HK-2 (cell line): ENCODE results near the gene KCNC3.
A peak's percentile ranks its signal among the peaks of the same experiment; 100 is the strongest.
"Not testable (repeated sequence)": the region's sequence is repeated elsewhere in the genome, so short reads cannot be mapped to it uniquely, and the experiment has no call there.

Experiments used
- DNase-seq: peaks from one replicate; pipeline ENCODE4 v3.0.0-alpha.2; 2018; ENCODE audit not compliant: unreplicated experiment

Gene KCNC3

GRCh38 chr19:50353487-50353880, 24.3 kb upstream of the KCNC3 start:
- not testable (repeated sequence) for DNase-seq

GRCh38 chr19:50352242-50352641, 23.1 kb upstream of the KCNC3 start:
- no peak for DNase-seq

- no peak for DNase-seq
Measured at GRCh38 chr19:50349277-50350057, 20.3 kb upstream of the KCNC3 start.

- not testable (repeated sequence) for DNase-seq
Measured at GRCh38 chr19:50347089-50347581, 18.0 kb upstream of the KCNC3 start.

- no peak for DNase-seq
Measured at GRCh38 chr19:50344661-50345318, 15.6 kb upstream of the KCNC3 start.

GRCh38 chr19:50341091-50341564, 12.0 kb upstream of the KCNC3 start:
- DNase-seq: no peak

- no peak for DNase-seq
Measured at GRCh38 chr19:50340331-50340730, 11.2 kb upstream of the KCNC3 start.

GRCh38 chr19:50337031-50337430, 7.9 kb upstream of the KCNC3 start:
- not testable (repeated sequence) for DNase-seq

GRCh38 chr19:50334741-50335421, 5.7 kb upstream of the KCNC3 start:
- DNase-seq: no peak

- DNase-seq: peak; percentile 85
Measured at GRCh38 chr19:50333737-50334617, 4.8 kb upstream of the KCNC3 start.

- DNase-seq: peak; percentile 94
Measured at GRCh38 chr19:50333235-50333736, 4.1 kb upstream of the KCNC3 start.

GRCh38 chr19:50332244-50333038, 3.3 kb upstream of the KCNC3 start:
- DNase-seq: peak; percentile 25

- DNase-seq: no peak
Measured at GRCh38 chr19:50331994-50332243, 2.7 kb upstream of the KCNC3 start.

- DNase-seq: no peak
Measured at GRCh38 chr19:50331221-50331993, 2.2 kb upstream of the KCNC3 start.

- DNase-seq: peak; percentile 89
Measured at GRCh38 chr19:50330365-50331078, 1.3 kb upstream of the KCNC3 start.

GRCh38 chr19:50329926-50330294, 733 bp upstream of the KCNC3 start:
- not testable (repeated sequence) for DNase-seq

GRCh38 chr19:50328873-50329145, 368 bp downstream of the KCNC3 start:
- no peak for DNase-seq

- DNase-seq: peak; percentile 55
Measured at GRCh38 chr19:50328224-50328872, 829 bp downstream of the KCNC3 start.
